Measurements from ENCODE around the gene EBNA1BP2.

DNA sequence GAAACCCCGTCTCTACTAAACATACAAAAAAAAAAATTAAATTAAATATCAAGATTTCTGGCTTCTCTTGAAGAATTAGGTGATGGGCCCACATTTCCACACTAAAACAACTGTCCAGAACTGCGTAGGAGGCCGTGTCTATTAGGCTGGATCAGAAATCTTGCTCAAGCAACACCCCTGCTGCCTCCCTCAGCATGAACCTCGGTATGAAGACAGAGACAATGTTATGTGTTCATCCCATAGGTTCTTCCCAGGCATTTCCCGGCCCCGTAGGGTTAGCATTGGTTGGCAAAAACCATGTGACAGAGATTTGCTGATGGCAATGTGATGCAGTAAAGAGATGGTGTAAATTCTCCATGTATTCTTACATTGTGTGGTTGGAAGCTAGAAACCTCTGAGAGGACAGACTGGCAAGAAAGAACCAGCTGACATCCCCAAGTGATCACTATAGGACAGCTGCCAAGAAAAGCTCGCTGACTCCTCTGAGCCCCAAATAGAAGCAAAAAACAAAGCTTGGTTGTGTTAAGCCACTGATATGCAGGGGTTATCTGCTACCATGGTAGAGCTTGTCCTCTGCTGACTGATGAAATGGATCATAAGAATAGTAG is 34.5 kb downstream of the EBNA1BP2 start:
- TF ChIP-seq, protein P1, sequence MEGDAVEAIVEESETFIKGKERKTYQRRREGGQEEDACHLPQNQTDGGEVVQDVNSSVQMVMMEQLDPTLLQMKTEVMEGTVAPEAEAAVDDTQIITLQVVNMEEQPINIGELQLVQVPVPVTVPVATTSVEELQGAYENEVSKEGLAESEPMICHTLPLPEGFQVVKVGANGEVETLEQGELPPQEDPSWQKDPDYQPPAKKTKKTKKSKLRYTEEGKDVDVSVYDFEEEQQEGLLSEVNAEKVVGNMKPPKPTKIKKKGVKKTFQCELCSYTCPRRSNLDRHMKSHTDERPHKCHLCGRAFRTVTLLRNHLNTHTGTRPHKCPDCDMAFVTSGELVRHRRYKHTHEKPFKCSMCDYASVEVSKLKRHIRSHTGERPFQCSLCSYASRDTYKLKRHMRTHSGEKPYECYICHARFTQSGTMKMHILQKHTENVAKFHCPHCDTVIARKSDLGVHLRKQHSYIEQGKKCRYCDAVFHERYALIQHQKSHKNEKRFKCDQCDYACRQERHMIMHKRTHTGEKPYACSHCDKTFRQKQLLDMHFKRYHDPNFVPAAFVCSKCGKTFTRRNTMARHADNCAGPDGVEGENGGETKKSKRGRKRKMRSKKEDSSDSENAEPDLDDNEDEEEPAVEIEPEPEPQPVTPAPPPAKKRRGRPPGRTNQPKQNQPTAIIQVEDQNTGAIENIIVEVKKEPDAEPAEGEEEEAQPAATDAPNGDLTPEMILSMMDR (IDR thresholded peaks at IDR 0.05; ENCODE audit: low read length) = no peak
- TF ChIP-seq EZH2 (IDR thresholded peaks at IDR 0.05; ENCODE audit: borderline replicate concordance, low read length) = no peak

Data from OCI-LY1 (cell line).